ENCODE measurements around the gene MAMDC4. TPM values are rescaled to one million over a fixed set of nuclear protein-coding genes. Genes with fewer than 3 reads are reported as not detected.

The MAMDC4 gene
- total RNA-seq, 2 donors from 2014 or later, result 6.5 to 25.7 TPM

DNA sequence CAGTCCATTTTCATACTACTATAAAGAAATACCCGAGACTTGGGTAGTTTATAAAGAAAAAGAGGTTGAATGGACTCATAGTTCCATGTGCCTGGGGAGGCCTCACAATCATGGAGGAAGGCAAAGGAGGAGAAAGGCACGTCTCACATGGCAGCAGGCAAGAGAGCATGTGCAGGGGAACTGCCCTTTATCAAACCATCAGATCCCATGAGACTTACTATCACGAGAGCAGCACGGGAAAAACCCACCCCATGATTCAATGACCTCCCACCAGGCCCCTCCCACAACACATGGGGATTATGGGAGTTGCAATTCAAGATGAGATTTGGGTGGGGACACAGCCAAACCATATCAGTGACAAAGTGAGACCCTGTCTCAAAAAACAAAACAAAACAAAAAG, 54.1 kb downstream of the MAMDC4 start:
- H3K27ac ChIP-seq, result no peak overlapping the region
- H3K9me3 ChIP-seq, result no peaks in the 10 kb centered on the region
- H3K4me1 ChIP-seq, result peaks cover 26% of the 10 kb centered on the region
- intact Hi-C loops (cut with DNase I), result no loop called here
- TF ChIP-seq POLR2A (IDR thresholded peaks at IDR 0.05), result no peak
- TF ChIP-seq, protein P1, sequence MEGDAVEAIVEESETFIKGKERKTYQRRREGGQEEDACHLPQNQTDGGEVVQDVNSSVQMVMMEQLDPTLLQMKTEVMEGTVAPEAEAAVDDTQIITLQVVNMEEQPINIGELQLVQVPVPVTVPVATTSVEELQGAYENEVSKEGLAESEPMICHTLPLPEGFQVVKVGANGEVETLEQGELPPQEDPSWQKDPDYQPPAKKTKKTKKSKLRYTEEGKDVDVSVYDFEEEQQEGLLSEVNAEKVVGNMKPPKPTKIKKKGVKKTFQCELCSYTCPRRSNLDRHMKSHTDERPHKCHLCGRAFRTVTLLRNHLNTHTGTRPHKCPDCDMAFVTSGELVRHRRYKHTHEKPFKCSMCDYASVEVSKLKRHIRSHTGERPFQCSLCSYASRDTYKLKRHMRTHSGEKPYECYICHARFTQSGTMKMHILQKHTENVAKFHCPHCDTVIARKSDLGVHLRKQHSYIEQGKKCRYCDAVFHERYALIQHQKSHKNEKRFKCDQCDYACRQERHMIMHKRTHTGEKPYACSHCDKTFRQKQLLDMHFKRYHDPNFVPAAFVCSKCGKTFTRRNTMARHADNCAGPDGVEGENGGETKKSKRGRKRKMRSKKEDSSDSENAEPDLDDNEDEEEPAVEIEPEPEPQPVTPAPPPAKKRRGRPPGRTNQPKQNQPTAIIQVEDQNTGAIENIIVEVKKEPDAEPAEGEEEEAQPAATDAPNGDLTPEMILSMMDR (IDR thresholded peaks at IDR 0.05), result no peak
- no peak overlapping the region for H3K4me3 ChIP-seq
- ATAC-seq (no peak), DNase-seq (no peak)
- WGBS, 2 donors, result 72 to 75% methylated on average over 4 of the region's 4 CpGs
- no peaks in the 10 kb centered on the region for H3K27me3 ChIP-seq
- H3K36me3 ChIP-seq (replicated peaks in 1 of 2; ENCODE audit: insufficient read depth in 1 of 2, low read depth in 2 of 2), result peaks cover 0 to 10% of the 10 kb centered on the region in 2 donors

DNA sequence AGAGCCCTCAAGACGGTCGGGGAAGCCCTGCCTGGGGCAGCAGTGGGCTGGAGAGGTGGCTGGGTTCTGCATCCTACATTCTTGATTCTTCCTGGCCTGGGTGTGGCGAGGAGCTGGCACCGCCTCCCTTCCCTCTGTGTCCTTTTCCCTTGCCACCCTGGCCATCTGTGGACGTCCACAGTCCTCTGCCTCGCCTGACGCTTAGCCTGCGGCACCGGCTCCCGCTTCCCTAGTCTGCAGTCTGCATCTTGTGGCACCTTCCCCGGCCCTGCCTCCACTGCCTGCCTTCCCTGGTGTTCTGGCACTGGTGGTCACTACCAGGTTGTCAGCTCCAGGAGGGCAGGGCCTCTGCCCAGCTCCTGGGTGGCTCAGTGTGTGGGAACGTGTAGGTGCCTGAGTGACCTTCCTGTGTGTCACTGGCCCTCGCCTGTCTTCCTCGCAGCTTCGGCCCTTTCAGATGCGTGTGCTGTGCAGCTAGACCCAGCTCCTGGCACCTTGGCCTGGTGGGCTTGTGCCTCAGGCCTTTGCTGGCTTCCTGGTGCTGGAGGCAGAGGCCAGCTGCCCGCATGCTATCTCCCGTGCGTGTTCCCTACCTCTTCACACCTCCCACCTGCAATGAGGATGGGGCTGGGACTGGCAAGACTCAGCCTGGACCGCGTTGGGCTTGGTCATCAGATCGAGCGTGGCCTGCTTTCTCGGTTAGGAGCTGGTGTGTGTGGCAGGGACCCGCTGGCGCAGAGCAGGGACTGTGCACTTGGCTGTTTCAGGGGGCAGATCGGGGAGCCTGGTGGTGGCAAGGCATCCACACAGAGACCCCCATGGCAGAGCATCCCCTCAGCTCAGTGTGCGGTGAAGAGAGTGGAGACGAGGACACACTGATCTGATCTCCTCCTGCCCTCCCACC, 55.1 kb downstream of the MAMDC4 start:
- TF ChIP-seq POLR2A (IDR thresholded peaks at IDR 0.05), result no peak
- peaks cover 0 to 10% of the 10 kb centered on the region in 2 donors for H3K36me3 ChIP-seq (replicated peaks in 1 of 2; ENCODE audit: insufficient read depth in 1 of 2, low read depth in 2 of 2)
- no peaks in the 10 kb centered on the region for H3K27me3 ChIP-seq
- intact Hi-C loops (cut with DNase I), result no loop called here
- H3K9me3 ChIP-seq, result no peaks in the 10 kb centered on the region
- DNase-seq (no peak), ATAC-seq (no peak)
- H3K27ac ChIP-seq, result no peak overlapping the region
- 95 to 98% methylated on average over 16 to 24 of the region's 29 CpGs for WGBS, 2 donors
- H3K4me1 ChIP-seq, result peaks cover 17% of the 10 kb centered on the region
- no peak overlapping the region for H3K4me3 ChIP-seq

Small RNAs within 50 kb of the gene (microRNA-seq; reads per million reads assigned to microRNA genes)
- 0 reads per million in 2 donors for gene MIR4292 (ENCODE audit: borderline number of aligned reads in 2 of 2, borderline replicate concordance in 2 of 2)
- 0.45 to 1.9 reads per million in 2 donors for gene MIR4479 (ENCODE audit: borderline number of aligned reads in 2 of 2, borderline replicate concordance in 2 of 2)

Small RNAs within 50 kb of the gene (small RNA-seq; reads per million reads assigned to genes)
- gene MIR4292 (not detected), gene MIR4479 (not detected)

Other genes starting within 250 kb of the MAMDC4 start
- 10 to 100 TPM; 14.8 to 47.0 TPM for gene EGFL7, start 189.4 kb upstream of the MAMDC4 start, total RNA-seq
- 100 to 1,000 TPM in 1 of 2 donors, 10 to 100 TPM in 1; 94.2 to 275 TPM for gene AGPAT2, start 164.9 kb upstream of the MAMDC4 start, total RNA-seq
- 10 to 100 TPM in 1 of 2 donors, 1 to 10 TPM in 1; 2.0 to 25.7 TPM for gene DIPK1B, start 139.8 kb upstream of the MAMDC4 start, total RNA-seq
- gene LCN10, start 109.4 kb upstream of the MAMDC4 start, total RNA-seq, result 1 to 10 TPM in 1 of 2 donors, under 1 TPM in 1; 0.78 to 4.6 TPM
- not detected for gene LCN6, start 103.8 kb upstream of the MAMDC4 start, total RNA-seq
- gene LCN8, start 94.1 kb upstream of the MAMDC4 start, total RNA-seq, result not detected
- gene LCN15, start 87.8 kb upstream of the MAMDC4 start, total RNA-seq, result not detected
- 10 to 100 TPM; 45.1 to 52.1 TPM for gene TMEM141, start 61.0 kb upstream of the MAMDC4 start, total RNA-seq
- gene CCDC183, start 56.0 kb upstream of the MAMDC4 start, total RNA-seq, result 10 to 100 TPM in 1 of 2 donors, 1 to 10 TPM in 1; 3.3 to 14.5 TPM
- 10 to 100 TPM; 69.8 to 72.8 TPM for gene RABL6, start 44.4 kb upstream of the MAMDC4 start, total RNA-seq
- gene AJM1, start 9.9 kb upstream of the MAMDC4 start, total RNA-seq, result 10 to 100 TPM in 1 of 2 donors, 1 to 10 TPM in 1; 5.2 to 13.2 TPM
- gene PHPT1, start 2.9 kb upstream of the MAMDC4 start, total RNA-seq, result 10 to 100 TPM; 60.6 to 65.6 TPM
- gene EDF1, start 14.0 kb downstream of the MAMDC4 start, total RNA-seq, result 100 to 1,000 TPM; 196 to 238 TPM
- 10 to 100 TPM in 1 of 2 donors, 1 to 10 TPM in 1; 5.2 to 30.7 TPM for gene TRAF2, start 34.2 kb downstream of the MAMDC4 start, total RNA-seq
- 100 to 1,000 TPM; 156 to 161 TPM for gene FBXW5, start 92.4 kb downstream of the MAMDC4 start, total RNA-seq
- not detected for gene C8G, start 92.9 kb downstream of the MAMDC4 start, total RNA-seq
- 1 to 10 TPM; 1.3 to 4.9 TPM for gene LCN12, start 99.9 kb downstream of the MAMDC4 start, total RNA-seq
- 10 to 100 TPM; 17.8 to 48.0 TPM for gene PTGDS, start 125.2 kb downstream of the MAMDC4 start, total RNA-seq
- not detected for gene LCNL1, start 130.6 kb downstream of the MAMDC4 start, total RNA-seq
- gene PAXX, start 140.1 kb downstream of the MAMDC4 start, total RNA-seq, result 10 to 100 TPM; 34.0 to 97.2 TPM
- gene CLIC3, start 144.2 kb downstream of the MAMDC4 start, total RNA-seq, result 1 to 10 TPM in 1 of 2 donors, not detected in 1; 2.0 TPM
- gene ABCA2, start 175.9 kb downstream of the MAMDC4 start, total RNA-seq, result 10 to 100 TPM; 28.7 to 29.6 TPM
- gene FUT7, start 179.7 kb downstream of the MAMDC4 start, total RNA-seq, result not detected
- gene NPDC1, start 193.8 kb downstream of the MAMDC4 start, total RNA-seq, result 100 to 1,000 TPM in 1 of 2 donors, 10 to 100 TPM in 1; 72.1 to 105 TPM
- gene ENTPD2, start 201.7 kb downstream of the MAMDC4 start, total RNA-seq, result 1 to 10 TPM; 1.3 to 1.6 TPM
- under 1 TPM; 0.66 to 0.78 TPM for gene SAPCD2, start 218.2 kb downstream of the MAMDC4 start, total RNA-seq
- gene UAP1L1, start 225.2 kb downstream of the MAMDC4 start, total RNA-seq, result 1 to 10 TPM; 7.8 to 8.2 TPM
- 10 to 100 TPM; 32.6 to 34.2 TPM for gene MAN1B1, start 234.6 kb downstream of the MAMDC4 start, total RNA-seq

All from body of pancreas (tissue), 4 donors.